ENCODE results near the gene CHST11.

CHST11 gene

DNA sequence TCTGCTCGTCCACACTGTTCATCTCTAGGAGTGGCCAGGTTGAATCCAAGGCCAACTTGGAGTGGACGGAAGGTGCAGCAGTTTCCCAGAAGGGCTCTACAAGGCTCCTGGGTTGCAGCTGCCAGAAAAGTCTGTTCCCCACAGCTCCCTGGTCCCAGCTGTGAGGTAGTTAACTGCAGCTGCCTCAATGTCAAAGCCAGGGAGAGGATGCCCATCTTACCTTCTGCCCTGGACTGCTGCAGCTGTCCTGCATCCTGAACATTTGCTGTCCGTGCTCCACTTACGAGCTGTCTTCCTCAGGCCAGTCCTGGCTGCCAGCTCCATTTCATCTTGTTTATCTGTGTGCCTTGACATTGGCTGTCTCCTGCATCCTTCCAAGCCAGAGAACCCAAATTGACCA lies 274.0 kb downstream of the CHST11 start:
- no peaks in the 10 kb centered on the region for H3K27me3 ChIP-seq
- H3K9ac ChIP-seq = no peak overlapping the region
- H3K36me3 ChIP-seq = peaks cover 0 to 57% (median 28%) of the 10 kb centered on the region in 11 experiments; a peak in 19 of 22 replicates
- H3K9me3 ChIP-seq (replicated peaks in 1 of 11) = no peaks in the 10 kb centered on the region
- 0 out of 22 replicates have a peak overlapping the region, but pooled peaks of 1 of the 11 experiments have one; percentile 4 for H3K27ac ChIP-seq
- H3K4me1 ChIP-seq = peaks cover 43 to 94% (median 82%) of the 10 kb centered on the region in 10 experiments
- no peak overlapping the region for H3K4me3 ChIP-seq
- no peak for TF ChIP-seq Cebpa-rat (IDR thresholded peaks at IDR 0.05)
- peaks cover 4 to 100% (median 95%) of the 10 kb centered on the region in 11 experiments; a peak in 20 of 22 replicates for H4K20me1 ChIP-seq
- H3K4me2 ChIP-seq = no peak overlapping the region

DNA sequence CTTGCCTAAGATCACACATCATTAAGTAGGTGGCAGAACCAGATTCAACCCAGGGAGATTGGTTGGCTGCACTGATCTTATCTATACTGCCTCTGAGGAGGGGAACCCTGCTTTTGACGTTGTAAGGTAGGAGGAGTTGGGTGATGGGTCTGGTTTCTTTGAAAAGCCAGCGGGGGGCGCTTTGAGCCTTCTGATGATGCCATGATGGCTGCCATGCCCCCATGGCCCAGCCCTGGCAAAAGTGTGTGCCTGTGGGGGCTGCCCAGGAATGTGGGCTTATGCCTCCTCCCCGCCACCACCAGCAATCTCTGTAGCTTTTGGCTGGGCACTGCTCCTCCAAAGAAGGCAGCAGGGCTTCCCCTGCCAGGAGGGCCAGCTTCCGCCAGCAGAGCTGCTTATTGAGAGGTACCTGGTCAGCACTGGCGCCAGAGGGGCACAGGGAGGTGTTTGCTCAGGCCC lies 277.0 kb downstream of the CHST11 start:
- Histone ChIP-seq H3K27ac (peak overlapping the region in 1 of 11 experiments; percentile 34; a peak in 1 of 22 replicates), H3K4me1 (peaks cover 50 to 97% (median 82%) of the 10 kb centered on the region in 10 experiments), H3K9ac (no peak overlapping the region), H3K27me3 (no peaks in the 10 kb centered on the region), H3K4me2 (peak overlapping the region in 8 of 11 experiments; percentile 6 to 96 (median 85); a peak in 9 of 22 replicates), H3K4me3 (no peak overlapping the region), H4K20me1 (peaks cover 4 to 100% (median 94%) of the 10 kb centered on the region in 11 experiments; a peak in 20 of 22 replicates), H3K9me3 (replicated peaks in 1 of 11) (no peaks in the 10 kb centered on the region), H3K36me3 (peaks cover 0 to 31% (median 21%) of the 10 kb centered on the region in 11 experiments; a peak in 14 of 22 replicates)
- no peak for TF ChIP-seq Cebpa-rat (IDR thresholded peaks at IDR 0.05)

DNA sequence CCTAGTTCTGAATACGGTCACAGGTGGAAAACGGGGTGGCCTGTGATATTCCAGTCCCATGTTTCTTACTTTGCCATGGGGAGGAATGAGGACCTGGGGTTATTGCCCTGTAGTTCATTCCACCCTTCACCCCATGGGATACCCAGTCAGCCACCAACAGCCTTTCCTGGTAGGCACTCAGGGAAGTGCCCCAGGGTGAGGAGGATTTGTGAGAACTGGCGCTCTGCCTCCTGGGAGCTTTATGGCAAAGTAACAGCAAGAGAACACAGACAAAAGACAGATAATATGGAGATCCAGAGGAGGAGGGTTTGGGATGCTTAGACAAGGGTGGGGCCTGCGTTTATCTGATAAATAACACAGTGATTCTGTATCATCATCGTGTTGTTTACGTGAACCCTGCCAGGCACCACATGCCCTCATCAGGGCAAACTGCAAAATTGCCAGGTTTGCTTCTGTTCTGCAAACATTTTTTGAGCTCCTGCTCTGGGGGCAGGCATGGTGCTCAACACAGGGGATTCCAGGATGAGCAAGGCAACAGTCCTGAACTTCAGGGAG lies 277.9 kb downstream of the CHST11 start:
- TF ChIP-seq Cebpa-rat (IDR thresholded peaks at IDR 0.05) = no peak
- Histone ChIP-seq H3K4me2 (peak overlapping the region in 10 of 11 experiments; percentile 82 to 96 (median 88); a peak in 18 of 22 replicates), H3K9ac (peak overlapping the region in 1 of 11 experiments; percentile 4; a peak in 1 of 22 replicates), H4K20me1 (peaks cover 4 to 100% (median 90%) of the 10 kb centered on the region in 11 experiments; a peak in 20 of 22 replicates), H3K4me3 (no peak overlapping the region), H3K36me3 (peaks cover 0 to 24% (median 15%) of the 10 kb centered on the region in 11 experiments; a peak in 12 of 22 replicates), H3K9me3 (replicated peaks in 1 of 11) (no peaks in the 10 kb centered on the region), H3K27ac (peak overlapping the region in 4 of 11 experiments; percentile 2 to 37 (median 29); a peak in 4 of 22 replicates), H3K4me1 (peaks cover 54 to 97% (median 82%) of the 10 kb centered on the region in 10 experiments), H3K27me3 (no peaks in the 10 kb centered on the region)

DNA sequence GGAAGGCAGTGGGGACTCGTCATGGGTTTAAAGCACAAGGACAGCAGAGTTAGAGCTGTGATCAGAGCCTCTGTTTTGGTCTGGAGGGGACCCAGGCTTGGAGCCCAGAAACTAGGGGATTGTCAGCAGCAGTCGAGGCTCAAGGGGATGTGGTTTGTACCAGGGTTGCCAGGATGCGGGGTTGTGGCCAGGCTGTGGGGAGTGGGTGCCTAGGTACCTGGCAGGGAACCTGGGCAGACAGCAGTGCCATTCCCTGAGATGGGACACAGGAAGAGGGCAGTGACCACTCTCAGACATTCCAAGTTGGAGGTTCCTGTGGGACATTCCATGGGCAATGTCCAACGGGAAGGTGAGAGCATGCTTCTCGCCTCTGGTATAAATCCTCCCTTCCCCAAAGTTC lies 279.1 kb downstream of the CHST11 start:
- Histone ChIP-seq H3K9me3 (replicated peaks in 1 of 11) (no peaks in the 10 kb centered on the region), H3K4me3 (no peak overlapping the region), H4K20me1 (peaks cover 4 to 100% (median 79%) of the 10 kb centered on the region in 11 experiments; a peak in 20 of 22 replicates), H3K36me3 (peaks cover 0 to 12% (median 6%) of the 10 kb centered on the region in 11 experiments; a peak in 5 of 22 replicates), H3K27me3 (no peaks in the 10 kb centered on the region), H3K4me2 (peak overlapping the region; percentile 82 to 96 (median 88)), H3K9ac (peak overlapping the region in 3 of 11 experiments; percentile 14 to 33 (median 21); a peak in 2 of 22 replicates), H3K4me1 (peaks cover 64 to 97% (median 91%) of the 10 kb centered on the region in 10 experiments), H3K27ac (peak overlapping the region in 7 of 11 experiments; percentile 22 to 76 (median 68); a peak in 12 of 22 replicates)
- no peak for TF ChIP-seq Cebpa-rat (IDR thresholded peaks at IDR 0.05)

DNA sequence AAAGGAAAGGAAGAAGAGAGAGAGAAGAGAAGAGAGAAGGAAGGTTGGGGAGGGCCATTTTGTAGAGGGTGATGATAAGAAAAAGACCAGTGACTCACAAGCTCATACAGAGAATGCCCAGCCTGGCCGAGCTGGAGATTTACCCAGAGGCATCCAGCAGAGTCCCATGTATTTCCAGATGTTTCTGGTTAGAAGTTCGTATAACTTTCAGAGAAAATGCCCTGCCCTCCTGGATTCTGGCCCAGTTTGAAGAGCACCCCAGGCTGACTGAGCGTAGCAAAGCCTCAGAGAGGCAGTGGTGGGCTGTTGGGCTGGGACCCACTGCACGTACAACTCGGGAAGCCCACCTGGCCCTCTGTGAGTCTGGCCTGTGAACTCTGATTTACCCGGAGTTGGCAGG lies 279.6 kb downstream of the CHST11 start:
- H3K4me2 ChIP-seq = peak overlapping the region; percentile 82 to 96 (median 88)
- peaks cover 69 to 99% (median 93%) of the 10 kb centered on the region in 10 experiments for H3K4me1 ChIP-seq
- no peak for TF ChIP-seq Cebpa-rat (IDR thresholded peaks at IDR 0.05)
- H3K36me3 ChIP-seq = peaks cover 0 to 7% (median under 1%) of the 10 kb centered on the region in 11 experiments; a peak in 4 of 22 replicates
- no peaks in the 10 kb centered on the region for H3K27me3 ChIP-seq
- peak overlapping the region in 2 of 11 experiments; percentile 1 to 26; a peak in 2 of 22 replicates for H3K9ac ChIP-seq
- H4K20me1 ChIP-seq = peaks cover 4 to 100% (median 77%) of the 10 kb centered on the region in 11 experiments; a peak in 20 of 22 replicates
- H3K9me3 ChIP-seq (replicated peaks in 1 of 11) = no peaks in the 10 kb centered on the region
- no peak overlapping the region for H3K4me3 ChIP-seq
- H3K27ac ChIP-seq = peak overlapping the region in 7 of 11 experiments; percentile 29 to 76 (median 68); a peak in 13 of 22 replicates

DNA sequence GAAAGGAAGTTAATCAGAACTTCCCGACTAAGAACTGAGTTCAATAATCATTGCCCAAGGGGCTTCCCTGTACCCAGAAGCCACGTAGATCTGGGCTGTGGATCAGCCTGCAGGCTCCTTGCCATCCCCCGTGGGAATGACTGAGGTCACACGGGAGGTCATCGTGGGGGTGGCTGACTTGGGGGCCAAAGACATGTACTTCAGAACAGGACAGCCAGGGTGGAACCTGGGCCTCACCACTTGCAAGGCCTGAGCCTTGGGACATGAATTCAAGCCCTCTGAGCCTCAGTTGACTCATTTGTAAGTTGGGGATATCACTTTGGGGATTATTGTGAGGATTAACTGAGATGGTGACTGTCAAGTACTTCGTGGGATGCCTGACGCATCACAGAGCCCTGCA lies 280.4 kb downstream of the CHST11 start:
- Histone ChIP-seq H3K4me2 (peak overlapping the region; percentile 82 to 96 (median 88)), H3K4me3 (peak overlapping the region in 3 of 10 experiments; percentile 1 to 15 (median 2); a peak in 2 of 20 replicates), H3K9me3 (replicated peaks in 1 of 11) (no peaks in the 10 kb centered on the region), H3K9ac (peak overlapping the region in 9 of 11 experiments; percentile 30 to 63 (median 52); a peak in 13 of 22 replicates), H3K4me1 (peaks cover 77 to 99% (median 94%) of the 10 kb centered on the region in 10 experiments), H3K27me3 (no peaks in the 10 kb centered on the region), H4K20me1 (peaks cover 4 to 100% (median 75%) of the 10 kb centered on the region in 11 experiments; a peak in 20 of 22 replicates), H3K36me3 (peaks cover 0 to 11% (median 0%) of the 10 kb centered on the region in 11 experiments; a peak in 4 of 22 replicates), H3K27ac (peak overlapping the region in 9 of 11 experiments; percentile 31 to 76 (median 66); a peak in 17 of 22 replicates)
- no peak for TF ChIP-seq Cebpa-rat (IDR thresholded peaks at IDR 0.05)

DNA sequence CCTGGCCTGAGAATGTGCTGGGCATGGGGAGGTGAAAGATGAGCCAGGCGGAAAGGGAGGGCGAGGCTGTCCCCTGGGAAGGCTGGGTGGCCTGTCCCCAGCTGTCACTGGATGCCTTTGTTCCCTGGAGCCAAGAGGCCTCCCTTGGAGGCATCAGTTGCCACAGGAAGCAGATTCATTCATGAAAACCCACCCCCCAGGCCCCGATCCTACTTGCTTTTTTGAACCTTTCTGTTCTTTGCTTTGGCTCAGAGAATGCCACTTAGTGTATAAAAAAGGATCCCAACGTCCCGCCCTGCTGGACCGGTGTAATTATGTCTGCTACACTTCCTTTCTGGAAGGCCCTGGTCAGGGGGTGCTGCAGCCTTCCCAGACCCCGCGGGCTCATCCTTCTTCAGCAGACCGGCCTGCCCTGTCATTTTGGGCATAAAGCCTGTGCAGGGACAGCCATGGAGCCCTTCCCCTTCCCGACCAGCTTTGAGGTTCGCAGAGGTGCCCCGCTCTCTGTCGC lies 281.1 kb downstream of the CHST11 start:
- H3K9me3 ChIP-seq (replicated peaks in 1 of 11) = no peaks in the 10 kb centered on the region
- peaks cover 4 to 100% (median 75%) of the 10 kb centered on the region in 11 experiments; a peak in 19 of 22 replicates for H4K20me1 ChIP-seq

DNA sequence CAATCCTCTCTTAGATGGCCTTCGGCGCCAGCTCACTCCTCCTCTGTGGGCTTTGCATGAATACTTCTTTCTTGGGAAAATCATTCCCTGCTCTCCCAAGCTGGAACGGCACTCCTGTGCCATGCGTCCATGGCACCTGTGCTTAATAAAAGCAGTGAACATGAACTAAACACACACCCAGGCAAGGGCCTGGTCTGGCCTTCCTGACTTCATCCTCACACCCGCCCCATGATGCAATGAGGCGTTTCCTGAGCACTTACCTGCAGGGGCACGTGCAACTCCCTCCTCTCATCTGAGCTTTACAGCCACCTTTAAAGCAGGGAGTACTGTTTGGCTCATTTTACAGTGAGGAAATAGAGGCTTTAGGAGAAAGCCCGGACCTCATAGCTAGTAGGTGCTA lies 281.6 kb downstream of the CHST11 start:
- Histone ChIP-seq H3K36me3 (peaks cover 0 to 10% (median 0%) of the 10 kb centered on the region in 11 experiments; a peak in 2 of 22 replicates), H3K4me2 (peak overlapping the region; percentile 82 to 96 (median 88)), H3K27me3 (no peaks in the 10 kb centered on the region), H4K20me1 (peaks cover 4 to 100% (median 71%) of the 10 kb centered on the region in 11 experiments; a peak in 19 of 22 replicates), H3K9ac (peak overlapping the region in 9 of 11 experiments; percentile 30 to 63 (median 52); a peak in 13 of 22 replicates), H3K4me3 (peak overlapping the region in 2 of 10 experiments; percentile 3 to 12; a peak in 2 of 20 replicates), H3K4me1 (peaks cover 90 to 100% (median 100%) of the 10 kb centered on the region in 10 experiments), H3K27ac (peak overlapping the region in 9 of 11 experiments; percentile 31 to 76 (median 66); a peak in 17 of 22 replicates), H3K9me3 (replicated peaks in 1 of 11) (no peaks in the 10 kb centered on the region)
- no peak for TF ChIP-seq Cebpa-rat (IDR thresholded peaks at IDR 0.05)

More for the DNA sequence above, 281.1 kb downstream of the CHST11 start:
- TF ChIP-seq Cebpa-rat (IDR thresholded peaks at IDR 0.05) = no peak
- H3K9ac ChIP-seq = peak overlapping the region in 10 of 11 experiments; percentile 27 to 63 (median 52); a peak in 18 of 22 replicates
- peaks cover 0 to 10% (median 0%) of the 10 kb centered on the region in 11 experiments; a peak in 4 of 22 replicates for H3K36me3 ChIP-seq
- H3K4me3 ChIP-seq = peak overlapping the region in 4 of 10 experiments; percentile 1 to 12 (median 2); a peak in 5 of 20 replicates
- peak overlapping the region; percentile 82 to 96 (median 88) for H3K4me2 ChIP-seq
- peak overlapping the region in 9 of 11 experiments; percentile 31 to 76 (median 66); a peak in 19 of 22 replicates for H3K27ac ChIP-seq
- H3K4me1 ChIP-seq = peaks cover 85 to 100% (median 100%) of the 10 kb centered on the region in 10 experiments
- no peaks in the 10 kb centered on the region for H3K27me3 ChIP-seq
